CD4-positive, alpha-beta T cell (primary cell): ENCODE results near the gene SLC30A2. TPM values are rescaled to one million over a fixed set of nuclear protein-coding genes. Genes with fewer than 3 reads are reported as not detected.

Source experiments
- ATAC-seq: fragments of 200-7000 bp; cut with Tn5 transposase; one replicate; pipeline ENCODE4 v1.10.0; 2022; ENCODE audit warnings: mild to moderate bottlenecking; ENCODE audit not compliant: poor library complexity
- CTCF ChIA-PET: fragments of 350-600 bp; sonication (Branson Sonifier 250); formaldehyde crosslinking; loops from one replicate; lab custom pipeline; 2021; ENCODE audit warnings: antibody characterized with exemption, inconsistent platforms; lab: Charles Lee
- POLR2A ChIA-PET: fragments of 350-600 bp; sonication (Branson Sonifier 250); formaldehyde crosslinking; loops from one replicate; lab custom pipeline; 2021; ENCODE audit warnings: antibody characterized with exemption, inconsistent platforms; lab: Charles Lee
- DNase-seq, 14 experiments: peaks; one replicate each; pipeline ENCODE4 v3.0.0-alpha.2; 2013 to 2020; ENCODE audit warnings: mixed read lengths in 2 of 14
- H3K27ac ChIP-seq, 2 donors: one replicate each; pipeline versions ENCODE4 v1.5.1 to v1.7.0; 2013; ENCODE audit warnings: low read length in 2 of 2, low read depth in 1 of 2, mild to moderate bottlenecking in 1 of 2
- H3K27me3 ChIP-seq, 2 experiments: 1 replicate in 1 of 2; 2 replicates in 1 of 2; pipeline versions ENCODE4 v1.6.1 to v1.7.0; 2013; ENCODE audit warnings: low read length in 2 of 2, control low read depth in 1 of 2, mild to moderate bottlenecking in 1 of 2, moderate library complexity in 1 of 2; ENCODE audit not compliant: insufficient read depth in 2 of 2, control insufficient read depth in 1 of 2
- H3K36me3 ChIP-seq: one replicate; pipeline ENCODE4 v1.6.1; 2013; ENCODE audit warnings: low read length, control low read depth; ENCODE audit not compliant: insufficient read depth
- H3K4me1 ChIP-seq: one replicate; pipeline ENCODE4 v1.6.1; 2013; ENCODE audit warnings: low read length, control low read depth; ENCODE audit not compliant: insufficient read depth
- H3K4me3 ChIP-seq: one replicate; pipeline ENCODE4 v1.5.1; 2013; ENCODE audit warnings: mild to moderate bottlenecking, low read length, moderate library complexity
- H3K9me3 ChIP-seq, 2 experiments: 1 replicate in 1 of 2; 2 replicates in 1 of 2; pipeline versions ENCODE4 v1.6.1 to v1.7.0; 2013; ENCODE audit warnings: low read length in 2 of 2, mild to moderate bottlenecking in 2 of 2, control low read depth in 1 of 2, moderate library complexity in 1 of 2; ENCODE audit not compliant: control insufficient read depth in 1 of 2, insufficient read depth in 1 of 2
- H3K27ac Mint-ChIP-seq: one replicate; pipeline ENCODE4 v1.8.0; 2020; ENCODE audit warnings: mixed read lengths
- H3K27me3 Mint-ChIP-seq: one replicate; pipeline ENCODE4 v1.8.0; 2021; ENCODE audit warnings: mixed read lengths
- H3K36me3 Mint-ChIP-seq: one replicate; pipeline ENCODE4 v1.8.0; 2021; ENCODE audit warnings: low read depth, mixed read lengths
- H3K4me1 Mint-ChIP-seq: one replicate; pipeline ENCODE4 v1.8.0; 2021; ENCODE audit warnings: low read depth, mixed read lengths
- H3K4me3 Mint-ChIP-seq: one replicate; pipeline ENCODE4 v1.8.0; 2020; ENCODE audit warnings: mild to moderate bottlenecking, mixed read lengths
- H3K9me3 Mint-ChIP-seq: one replicate; pipeline ENCODE4 v1.8.0; 2020; ENCODE audit warnings: mixed read lengths
- intact Hi-C, 2 experiments: fragments of 100-400 bp; cut with DNase I in 1 of 2; cut with micrococcal nuclease in 1 of 2; formaldehyde crosslinking; loops; one replicate each; pipeline versions ENCODE4 v1.15.1 to v1.9.0; 2023 to 2025; cut with DNase I, micrococcal nuclease
- total RNA-seq, 174 experiments: library from RNA in 2 of 174; stranded (reverse) in 2 of 174; gene quantifications; one replicate each; pipeline ENCODE4 v1.2.3 and lab custom pipeline; 2021 to 2026
- TF ChIP-seq, protein P1 (sequence below): fragments of 200-600 bp; IDR thresholded peaks from one replicate; pipeline ENCODE4 v1.8.0; 2022; ENCODE audit warnings: antibody characterized with exemption, mild to moderate bottlenecking

The SLC30A2 gene
- total RNA-seq, 2 experiments from 2014 or later, result not detected

DNA sequence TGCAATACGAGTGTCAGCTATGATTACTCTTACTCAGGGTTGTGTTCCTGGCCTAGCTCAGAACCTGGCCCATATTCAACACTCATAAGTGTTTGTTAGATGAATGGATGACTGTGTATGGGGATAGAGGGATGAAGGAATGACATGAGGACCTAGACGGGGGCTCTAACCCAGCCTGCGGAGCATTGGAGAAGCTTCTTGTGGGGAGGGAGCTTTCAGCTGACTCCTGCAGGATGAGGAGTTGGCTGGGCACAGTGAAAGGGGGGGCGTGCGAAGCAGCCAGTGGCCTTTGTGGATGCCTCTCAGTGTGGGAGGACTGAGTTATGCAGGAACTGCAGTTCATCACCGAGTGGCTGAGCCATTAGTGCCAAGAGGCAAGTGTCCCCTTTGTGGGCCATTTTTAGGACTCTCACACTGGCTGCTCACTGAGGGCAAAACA lies 25.6 kb downstream of the SLC30A2 start:
- ChIA-PET CTCF (no interaction called here), POLR2A (no interaction called here)
- Mint-ChIP-seq H3K9me3 (no peaks in the 10 kb centered on the region), H3K4me1 (peaks cover 15% of the 10 kb centered on the region), H3K36me3 (no peaks in the 10 kb centered on the region), H3K27me3 (no peaks in the 10 kb centered on the region), H3K4me3 (no peak overlapping the region), H3K27ac (no peak overlapping the region)
- Histone ChIP-seq H3K9me3 (no peaks in the 10 kb centered on the region), H3K27me3 (no peaks in the 10 kb centered on the region), H3K4me3 (no peak overlapping the region), H3K4me1 (no peaks in the 10 kb centered on the region), H3K36me3 (no peaks in the 10 kb centered on the region), H3K27ac (no peak overlapping the region)
- no peak for ATAC-seq
- no peak for DNase-seq
- TF ChIP-seq, protein P1, sequence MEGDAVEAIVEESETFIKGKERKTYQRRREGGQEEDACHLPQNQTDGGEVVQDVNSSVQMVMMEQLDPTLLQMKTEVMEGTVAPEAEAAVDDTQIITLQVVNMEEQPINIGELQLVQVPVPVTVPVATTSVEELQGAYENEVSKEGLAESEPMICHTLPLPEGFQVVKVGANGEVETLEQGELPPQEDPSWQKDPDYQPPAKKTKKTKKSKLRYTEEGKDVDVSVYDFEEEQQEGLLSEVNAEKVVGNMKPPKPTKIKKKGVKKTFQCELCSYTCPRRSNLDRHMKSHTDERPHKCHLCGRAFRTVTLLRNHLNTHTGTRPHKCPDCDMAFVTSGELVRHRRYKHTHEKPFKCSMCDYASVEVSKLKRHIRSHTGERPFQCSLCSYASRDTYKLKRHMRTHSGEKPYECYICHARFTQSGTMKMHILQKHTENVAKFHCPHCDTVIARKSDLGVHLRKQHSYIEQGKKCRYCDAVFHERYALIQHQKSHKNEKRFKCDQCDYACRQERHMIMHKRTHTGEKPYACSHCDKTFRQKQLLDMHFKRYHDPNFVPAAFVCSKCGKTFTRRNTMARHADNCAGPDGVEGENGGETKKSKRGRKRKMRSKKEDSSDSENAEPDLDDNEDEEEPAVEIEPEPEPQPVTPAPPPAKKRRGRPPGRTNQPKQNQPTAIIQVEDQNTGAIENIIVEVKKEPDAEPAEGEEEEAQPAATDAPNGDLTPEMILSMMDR, result no peak
- intact Hi-C loops, result no loop called here

DNA sequence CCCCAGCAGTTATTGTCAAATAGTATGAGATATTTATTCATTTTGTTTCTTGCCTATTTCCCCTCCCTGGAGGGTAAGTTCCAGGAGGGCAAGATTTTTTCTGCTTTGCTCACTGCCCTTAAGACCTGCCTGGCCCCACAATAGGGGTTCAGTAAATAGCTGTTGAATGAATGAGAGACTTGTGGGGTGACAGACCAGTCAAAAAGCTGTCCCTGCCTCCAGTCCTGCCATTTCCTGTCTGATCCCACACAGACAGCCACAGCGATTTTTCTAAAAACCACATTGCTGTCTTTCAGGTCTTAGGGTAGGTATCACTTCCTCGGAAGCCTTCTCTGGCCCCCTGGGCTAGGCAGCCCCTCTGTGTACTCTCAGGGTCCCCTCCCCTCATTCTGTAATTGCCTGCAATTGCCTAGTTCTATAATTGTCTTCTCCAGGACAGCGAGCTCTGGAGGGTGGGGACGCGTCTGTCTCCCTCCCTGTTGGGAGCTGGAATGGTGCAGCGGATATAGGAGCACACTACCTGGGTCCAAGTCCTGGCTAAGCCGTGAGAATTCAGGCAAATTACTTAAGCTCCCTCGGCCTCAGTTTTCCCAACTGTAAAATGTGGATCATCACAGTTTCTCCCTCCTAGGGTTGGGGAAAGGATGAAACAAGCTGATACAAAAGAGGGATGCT lies 26.1 kb downstream of the SLC30A2 start:
- Mint-ChIP-seq H3K4me1 (peaks cover 15% of the 10 kb centered on the region), H3K27me3 (no peaks in the 10 kb centered on the region), H3K4me3 (no peak overlapping the region), H3K9me3 (no peaks in the 10 kb centered on the region), H3K27ac (no peak overlapping the region), H3K36me3 (no peaks in the 10 kb centered on the region)
- no peak overlapping the region for H3K27ac ChIP-seq
- H3K27me3 ChIP-seq, result no peaks in the 10 kb centered on the region
- intact Hi-C loops, result no loop called here
- H3K4me3 ChIP-seq, result no peak overlapping the region
- no peaks in the 10 kb centered on the region for H3K9me3 ChIP-seq
- DNase-seq (no peak), ATAC-seq (no peak)
- POLR2A ChIA-PET, result no interaction called here
- TF ChIP-seq, protein P1, result no peak
- H3K4me1 ChIP-seq, result no peaks in the 10 kb centered on the region
- CTCF ChIA-PET, result no interaction called here
- no peaks in the 10 kb centered on the region for H3K36me3 ChIP-seq

DNA sequence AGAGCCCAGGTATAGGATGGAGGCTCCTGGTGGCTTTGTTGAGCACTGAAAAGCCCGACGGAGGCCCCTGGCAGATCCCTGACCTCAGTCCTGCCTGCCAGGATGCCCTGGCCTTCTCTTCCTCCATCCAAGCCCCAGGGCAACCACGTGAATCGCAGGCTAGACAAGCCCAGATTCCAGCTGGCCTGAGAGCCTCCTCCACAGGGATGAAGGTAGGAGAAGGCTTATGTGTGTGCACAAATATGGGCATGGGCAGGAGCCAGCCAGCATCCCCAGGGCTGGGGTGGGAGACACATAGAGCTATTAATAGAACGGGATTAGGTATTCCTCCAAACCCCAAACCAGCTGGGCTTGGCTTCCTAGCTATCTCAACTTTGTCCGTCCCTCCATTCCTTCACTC lies 28.3 kb downstream of the SLC30A2 start:
- Histone ChIP-seq H3K4me1 (no peaks in the 10 kb centered on the region), H3K9me3 (no peaks in the 10 kb centered on the region), H3K27ac (no peak overlapping the region), H3K36me3 (no peaks in the 10 kb centered on the region), H3K4me3 (no peak overlapping the region), H3K27me3 (no peaks in the 10 kb centered on the region)
- H3K9me3 Mint-ChIP-seq, result no peaks in the 10 kb centered on the region
- TF ChIP-seq, protein P1, result no peak
- H3K4me1 Mint-ChIP-seq, result peaks cover 15% of the 10 kb centered on the region
- DNase-seq (no peak), ATAC-seq (no peak)
- no peak overlapping the region for H3K4me3 Mint-ChIP-seq
- ChIA-PET POLR2A (no interaction called here), CTCF (no interaction called here)
- H3K27me3 Mint-ChIP-seq, result no peaks in the 10 kb centered on the region
- no peaks in the 10 kb centered on the region for H3K36me3 Mint-ChIP-seq
- intact Hi-C loops, result no loop called here
- no peak overlapping the region for H3K27ac Mint-ChIP-seq
